GM19099 (cell line): ENCODE measurements around the gene KLRF1.

ENCODE experiments used
- POLR2A ChIP-seq: IDR thresholded peaks from 3 replicates; pipeline ENCODE4 v1.6.1; 2011; ENCODE audit warnings: low read depth; ENCODE audit not compliant: insufficient read length; ENCODE audit errors: extremely low read depth

KLRF1 gene

DNA sequence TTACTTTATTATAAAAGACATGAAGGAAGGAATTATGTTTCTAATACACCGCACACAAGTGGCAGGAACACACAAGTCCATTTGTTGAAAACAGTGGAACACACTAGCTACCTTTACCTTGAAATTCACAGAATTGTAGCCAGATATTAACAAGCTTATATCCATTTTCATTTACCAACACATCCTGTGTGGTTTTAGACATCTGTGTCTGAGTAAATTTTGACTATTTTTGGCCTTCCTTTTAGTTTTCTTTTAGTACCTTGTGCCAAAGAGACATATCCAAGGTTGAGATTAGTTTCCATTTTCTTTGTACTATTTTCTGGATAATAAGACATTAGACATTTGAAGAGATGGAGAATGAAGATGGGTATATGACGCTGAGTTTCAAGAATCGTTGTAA, 54.0 kb downstream of the KLRF1 start, which contains the start of gene KLRF2:
KLRF2 (plus strand) TSS at position 244 of the 400 bp plus-strand sequence; CDS start at position 351, 107 bp downstream.
- TF ChIP-seq POLR2A: no peak

DNA sequence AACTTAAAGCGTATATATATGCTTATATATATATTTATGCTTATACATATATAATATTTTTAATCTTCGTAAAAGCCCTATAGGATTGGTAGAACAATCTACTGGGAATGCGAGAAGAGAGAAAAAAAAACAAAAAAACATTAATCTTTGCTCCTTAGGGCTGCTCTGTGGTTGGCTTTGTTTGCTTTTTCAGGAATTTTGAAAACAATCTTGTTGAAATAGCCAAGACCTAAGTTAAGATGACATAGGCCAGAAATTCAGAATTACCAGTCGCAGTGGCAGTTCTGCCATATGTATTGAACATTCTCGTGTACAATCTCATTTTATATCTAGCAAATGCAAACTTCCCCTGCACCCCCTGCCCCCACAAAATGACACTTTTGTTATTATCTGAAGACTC, 54.7 kb downstream of the KLRF1 start:
- no peak for TF ChIP-seq POLR2A

DNA sequence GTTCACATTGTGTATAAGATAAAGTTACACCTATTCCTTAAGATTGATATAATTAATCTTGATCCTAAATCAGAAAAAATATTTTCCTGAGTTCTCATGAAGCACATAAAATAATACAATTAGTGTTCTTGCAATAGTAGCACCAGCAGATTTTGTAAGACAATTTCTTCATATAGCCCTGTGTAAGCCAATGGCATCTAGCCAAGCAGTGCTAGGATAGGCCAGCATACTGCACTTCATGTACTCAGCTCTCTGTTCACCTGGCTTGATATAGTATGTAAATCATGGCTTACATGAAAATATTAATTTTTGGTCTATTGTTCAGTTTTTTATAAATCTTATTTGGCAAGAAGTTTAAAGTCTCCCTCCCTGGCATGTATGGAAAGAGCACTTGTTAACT, 55.9 kb downstream of the KLRF1 start:
- TF ChIP-seq POLR2A: no peak

DNA sequence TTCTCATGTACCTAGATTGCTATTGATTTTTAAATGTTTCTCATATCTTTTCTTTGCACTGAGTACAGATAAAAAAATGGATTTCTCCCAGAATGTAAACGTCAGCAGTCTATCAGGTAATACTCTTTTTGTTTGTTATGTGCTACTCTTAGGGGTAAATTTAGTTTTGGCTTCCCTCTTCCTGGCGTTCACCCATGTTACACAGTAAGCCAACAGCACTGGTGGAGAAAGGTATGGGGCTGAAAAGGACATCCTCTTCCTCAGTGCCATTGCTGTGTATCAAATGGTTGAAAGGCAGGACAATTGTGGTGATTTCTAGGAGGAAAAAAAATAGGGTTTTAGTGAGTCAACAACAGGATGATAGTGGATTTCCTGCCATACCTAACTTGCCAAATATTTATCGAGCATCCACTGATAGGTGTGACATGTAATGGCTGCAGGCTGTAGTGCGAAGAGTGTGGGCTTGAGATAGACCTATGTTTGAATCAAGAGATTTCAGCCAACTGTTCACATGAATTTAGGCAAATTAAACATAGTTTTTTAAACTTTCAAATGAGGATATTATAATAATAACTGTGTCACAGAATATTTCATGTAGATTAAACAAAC, 61.5 kb downstream of the KLRF1 start:
- no peak for TF ChIP-seq POLR2A
